ENCODE data around the gene MYH3. TPM values are rescaled to one million over a fixed set of nuclear protein-coding genes. Genes with fewer than 3 reads are reported as not detected.

MYH3 gene
- 1 to 10 TPM; 1.5 to 9.4 (median 1.9) TPM for total RNA-seq

GRCh38 chr17:10657148-10657547 is at the start of gene MYH3:
Gene MYH3, minus strand, starts transcription at chr17:10657309. Its CDS starts 2,245 bp downstream, at chr17:10655064.
- no peak within 1 kb of the TSS for H3K4me3 ChIP-seq
- H3K9me3 ChIP-seq = no peaks in the 10 kb centered on the region
- TF ChIP-seq EP300 (IDR thresholded peaks at IDR 0.05) = no peak
- TF ChIP-seq CTCF (IDR thresholded peaks at IDR 0.05) = no peak
- TF ChIP-seq POLR2A (IDR thresholded peaks at IDR 0.05) = no peak
- no peak for TF ChIP-seq POLR2AphosphoS5 (IDR thresholded peaks at IDR 0.05)
- no peak for ATAC-seq (ENCODE audit: low FRiP score in 2 of 2)
- H3K36me3 ChIP-seq = peaks cover 0 to 10% (median 3%) of the 10 kb centered on the region in 4 donors
- WGBS, 2 donors = 79 to 89% methylated on average over 12 to 15 of the region's 15 CpGs
- no peaks in the 10 kb centered on the region for H3K4me1 ChIP-seq
- no peak for DNase-seq
- no peaks in the 10 kb centered on the region for H3K27me3 ChIP-seq
- H3K27ac ChIP-seq = no peak within 1 kb of the TSS

- no peaks in the 10 kb centered on the region for H3K27me3 ChIP-seq
- no peaks in the 10 kb centered on the region for H3K9me3 ChIP-seq
- WGBS, 2 donors = 88 to 94% methylated on average over 5 of the region's 5 CpGs
- TF ChIP-seq CTCF (IDR thresholded peaks at IDR 0.05) (no peak), POLR2AphosphoS5 (IDR thresholded peaks at IDR 0.05) (no peak), EP300 (IDR thresholded peaks at IDR 0.05) (no peak), POLR2A (IDR thresholded peaks at IDR 0.05) (no peak)
- H3K27ac ChIP-seq = no peak overlapping the region
- peaks cover 0 to 10% (median 7%) of the 10 kb centered on the region in 4 donors for H3K4me1 ChIP-seq
- ATAC-seq (ENCODE audit: low FRiP score in 2 of 2) (no peak), DNase-seq (no peak)
- H3K36me3 ChIP-seq = peaks cover 13 to 61% (median 42%) of the 10 kb centered on the region in 4 donors
- no peak overlapping the region for H3K4me3 ChIP-seq
Measured at GRCh38 chr17:10705727-10706126, 48.6 kb upstream of the MYH3 start.

GRCh38 chr17:10702574-10702973 is 45.5 kb upstream of the MYH3 start:
- TF ChIP-seq POLR2AphosphoS5 (IDR thresholded peaks at IDR 0.05) (no peak), CTCF (IDR thresholded peaks at IDR 0.05) (no peak), POLR2A (IDR thresholded peaks at IDR 0.05) (no peak), EP300 (IDR thresholded peaks at IDR 0.05) (no peak)
- no peak overlapping the region for H3K27ac ChIP-seq

GRCh38 chr17:10699856-10700255 is 42.7 kb upstream of the MYH3 start:
- Histone ChIP-seq H3K27ac (no peak overlapping the region), H3K36me3 (peaks cover 0 to 6% (median 1%) of the 10 kb centered on the region in 4 donors), H3K27me3 (no peaks in the 10 kb centered on the region), H3K4me3 (no peak overlapping the region), H3K9me3 (no peaks in the 10 kb centered on the region), H3K4me1 (peaks cover 16 to 37% (median 23%) of the 10 kb centered on the region in 4 donors)
- 81 to 86% methylated on average over 1 of the region's 1 CpG for WGBS, 2 donors
- no peak for DNase-seq
- no peak for ATAC-seq (ENCODE audit: low FRiP score in 2 of 2)
- TF ChIP-seq POLR2AphosphoS5 (IDR thresholded peaks at IDR 0.05) = no peak
- TF ChIP-seq POLR2A (IDR thresholded peaks at IDR 0.05) = no peak
- TF ChIP-seq CTCF (IDR thresholded peaks at IDR 0.05) = no peak
- no peak for TF ChIP-seq EP300 (IDR thresholded peaks at IDR 0.05)

More at GRCh38 chr17:10702574-10702973, 45.5 kb upstream of the MYH3 start:
- 60 to 61% methylated on average over 2 of the region's 2 CpGs for WGBS, 2 donors
- Histone ChIP-seq H3K4me1 (peaks cover 8 to 20% (median 15%) of the 10 kb centered on the region in 4 donors), H3K4me3 (no peak overlapping the region), H3K9me3 (no peaks in the 10 kb centered on the region), H3K36me3 (peaks cover 6 to 30% (median 26%) of the 10 kb centered on the region in 4 donors), H3K27me3 (no peaks in the 10 kb centered on the region)
- ATAC-seq (ENCODE audit: low FRiP score in 2 of 2) (no peak), DNase-seq (no peak)
